GM15510 (cell line): Measurements from ENCODE around the gene UAP1L1.

Source experiments
- POLR2A ChIP-seq: IDR thresholded peaks from 3 replicates; pipeline ENCODE4 v1.6.1; 2011; ENCODE audit warnings: borderline replicate concordance; ENCODE audit not compliant: insufficient read length; ENCODE audit errors: extremely low read depth

UAP1L1 gene

GRCh38 chr9:137039611-137040366 is 37.5 kb upstream of the UAP1L1 start:
- no peak for TF ChIP-seq POLR2A

- no peak for TF ChIP-seq POLR2A
Observed at GRCh38 chr9:137040568-137040967, 36.7 kb upstream of the UAP1L1 start.

GRCh38 chr9:137041124-137041523 is 36.2 kb upstream of the UAP1L1 start:
- no peak for TF ChIP-seq POLR2A

GRCh38 chr9:137042751-137043727 is 34.3 kb upstream of the UAP1L1 start:
- TF ChIP-seq POLR2A: no peak

GRCh38 chr9:137044037-137044436 is 33.3 kb upstream of the UAP1L1 start:
- no peak for TF ChIP-seq POLR2A

- TF ChIP-seq POLR2A: no peak
Observed at GRCh38 chr9:137044502-137045177, 32.7 kb upstream of the UAP1L1 start.

GRCh38 chr9:137045294-137046087 is 31.8 kb upstream of the UAP1L1 start:
- TF ChIP-seq POLR2A: no peak

- no peak for TF ChIP-seq POLR2A
Observed at GRCh38 chr9:137046088-137046787, 31.1 kb upstream of the UAP1L1 start, which contains the start of gene NPDC1. NPDC1 (minus strand) TSS chr9:137046177; CDS start chr9:137045989, 188 bp downstream.

- TF ChIP-seq POLR2A: no peak
Observed at GRCh38 chr9:137048655-137049543, 28.4 kb upstream of the UAP1L1 start.

GRCh38 chr9:137049544-137050449 is 27.5 kb upstream of the UAP1L1 start:
- TF ChIP-seq POLR2A: no peak

GRCh38 chr9:137050570-137050969 is 26.7 kb upstream of the UAP1L1 start:
- no peak for TF ChIP-seq POLR2A
